GM21786 (cell line): Measurements from ENCODE around the gene FAM210A.
"Not testable (repeated sequence)": the region's sequence is repeated elsewhere in the genome, so short reads cannot be mapped to it uniquely, and the experiment has no call there.

Source experiments
- ATAC-seq: cut with Tn5 transposase; IDR thresholded peaks from one replicate; pipeline ENCODE4 v1.9.1; 2021; ENCODE audit not compliant: unreplicated experiment

Gene FAM210A

GRCh38 chr18:13703899-13704298 lies 22.5 kb downstream of the FAM210A start:
- no peak for ATAC-seq

GRCh38 chr18:13700153-13700552 lies 26.2 kb downstream of the FAM210A start:
- no peak for ATAC-seq

- ATAC-seq = no peak
Observed at GRCh38 chr18:13696961-13697360, 29.4 kb downstream of the FAM210A start.

GRCh38 chr18:13695337-13695736 lies 31.0 kb downstream of the FAM210A start:
- ATAC-seq = not testable (repeated sequence)

GRCh38 chr18:13690060-13690459 lies 36.3 kb downstream of the FAM210A start:
- ATAC-seq = not testable (repeated sequence)

GRCh38 chr18:13688191-13689136 lies 37.9 kb downstream of the FAM210A start:
- no peak for ATAC-seq

- ATAC-seq = no peak
Observed at GRCh38 chr18:13684546-13684945, 41.8 kb downstream of the FAM210A start.

GRCh38 chr18:13681701-13682100 lies 44.7 kb downstream of the FAM210A start:
- ATAC-seq = no peak

- no peak for ATAC-seq
Observed at GRCh38 chr18:13680612-13681011, 45.7 kb downstream of the FAM210A start.

GRCh38 chr18:13677350-13677749 lies 49.0 kb downstream of the FAM210A start:
- not testable (repeated sequence) for ATAC-seq

- no peak for ATAC-seq
Observed at GRCh38 chr18:13676471-13676870, 49.9 kb downstream of the FAM210A start.

GRCh38 chr18:13672657-13673056 lies 53.7 kb downstream of the FAM210A start:
- no peak for ATAC-seq

GRCh38 chr18:13661779-13662256 lies 64.5 kb downstream of the FAM210A start:
- no peak for ATAC-seq

- no peak for ATAC-seq
Observed at GRCh38 chr18:13661051-13661778, 65.1 kb downstream of the FAM210A start.

GRCh38 chr18:13660510-13660909 lies 65.8 kb downstream of the FAM210A start:
- ATAC-seq = no peak

GRCh38 chr18:13658436-13659204 lies 67.7 kb downstream of the FAM210A start:
- no peak for ATAC-seq

- ATAC-seq = no peak
Observed at GRCh38 chr18:13657974-13658373, 68.4 kb downstream of the FAM210A start.

- no peak for ATAC-seq
Observed at GRCh38 chr18:13653746-13654433, 72.5 kb downstream of the FAM210A start.

- ATAC-seq = no peak
Observed at GRCh38 chr18:13649397-13650390, 76.7 kb downstream of the FAM210A start.
